Adrenal gland (tissue), 12 donors: ENCODE results near the gene UACA. TPM values are rescaled to one million over a fixed set of nuclear protein-coding genes. Genes with fewer than 3 reads are reported as not detected.

Experiments used
- DNase-seq, 7 donors: peaks; one replicate each; pipeline ENCODE4 v3.0.0-alpha.2; 2019 to 2020
- H3K27ac ChIP-seq, 5 donors: fragments of 200-600 bp; sonication (generic) in 4 of 5; 1 replicate in 3 of 5; 2 replicates in 2 of 5; pipeline versions ENCODE4 v1.5.1 to v1.8.0; 2016 to 2020; ENCODE audit warnings: mild to moderate bottlenecking in 1 of 5
- H3K27me3 ChIP-seq: fragments of 200-600 bp; 2 replicates; pipeline ENCODE4 v1.8.0; 2021
- H3K36me3 ChIP-seq, 2 donors: fragments of 200-600 bp; replicated peaks in 1 of 2; 1 replicate in 1 of 2; 2 replicates in 1 of 2; pipeline versions ENCODE4 v1.5.1 to v1.8.0; 2018 to 2022
- H3K4me1 ChIP-seq, 2 donors: fragments of 200-600 bp; replicated peaks in 1 of 2; 1 replicate in 1 of 2; 2 replicates in 1 of 2; pipeline versions ENCODE4 v1.5.1 to v1.8.0; 2018 to 2021
- H3K4me3 ChIP-seq, 4 donors: fragments of 200-600 bp; sonication (generic) in 3 of 4; one replicate each; pipeline ENCODE4 v1.5.1; 2016 to 2018
- H3K9me3 ChIP-seq, 3 donors: fragments of 200-600 bp; sonication (generic) in 1 of 3; replicated peaks in 1 of 3; 1 replicate in 2 of 3; 2 replicates in 1 of 3; pipeline versions ENCODE4 v1.5.1 to v1.8.0; 2016 to 2021
- CTCF ChIP-seq, 6 experiments: fragments of 450-650 bp in 4 of 6; fragments of 200-600 bp in 2 of 6; sonication (generic) in 1 of 6; IDR thresholded peaks; 1 replicate in 5 of 6; 2 replicates in 1 of 6; pipeline versions ENCODE4 v1.5.1 to v1.8.0; 2016 to 2021; ENCODE audit warnings: antibody characterized with exemption in 6 of 6, mild to moderate bottlenecking in 2 of 6, moderate library complexity in 1 of 6
- POLR2A ChIP-seq, 2 donors: fragments of 450-650 bp; IDR thresholded peaks; one replicate each; pipeline ENCODE4 v1.6.1; 2017; ENCODE audit warnings: antibody characterized with exemption in 2 of 2, mild to moderate bottlenecking in 2 of 2, moderate library complexity in 1 of 2
- WGBS, 4 donors: extraction: QIAGEN DNeasy Blood & Tissue Kit in 2 of 4; methylation state at CpG; one replicate each; pipeline versions ENCODE4 v1.1.5 to v1.1.7; 2013 to 2017; 5-methylcytosine and 5-hydroxymethylcytosine counted together
- intact Hi-C, 2 donors: fragments of 100-400 bp; cut with DNase I; formaldehyde crosslinking; loops; one replicate each; pipeline versions ENCODE4 v1.14.1 to v1.15.0; 2022 to 2023
- polyA plus RNA-seq, 3 donors: library from polyadenylated mRNA; stranded (reverse); fragments of 200-250 nt in 2 of 3; fragments of 350-450 nt in 1 of 3; fragmentation: Illumina TruSeq in 1 of 3; extraction: RNeasy Lipid Tissue Mini Kit (QIAGEN cat#74804) in 1 of 3; gene quantifications; one replicate each; pipeline ENCODE4 v1.2.3, GENCODE V29; 2013 to 2014
- total RNA-seq, 9 donors: library from RNA; depleted of rRNA in 4 of 9; stranded (reverse); fragments of >200 nt in 4 of 9; fragments of 120-200 nt in 1 of 9; fragmentation: NEBNext Ultra II Directional in 1 of 9; extraction: Animal tissue kit (Norgen Biotek cat#: 25700) in 1 of 9; gene quantifications; one replicate each; pipeline versions ENCODE4 v1.1.0 to v1.2.4, GENCODE V29; 2013 to 2023
- donor health status: healthy with polysubstance abuse.
- donor health status: Bipolar disorder and iron deficiency.
- donor health status: DM: yes; HTN: yes; CAD: no.
- donor health status: DM: no; HTN: no; CAD: no.
- donor health status: DM: no; HTN: no; CAD: no.
- donor health status: DM: yes; HTN: yes; CAD: no.

UACA gene
- total and polyA plus RNA-seq, 12 donors = 16.7 to 186 (median 39.1) TPM

- intact Hi-C loops = no loop called here
- Histone ChIP-seq H3K27me3 (no peaks in the 10 kb centered on the region), H3K36me3 (no peaks in the 10 kb centered on the region), H3K4me1 (peaks cover 5 to 6% of the 10 kb centered on the region in 2 donors), H3K27ac (peak overlapping the region in 2 of 5 donors; percentile 36 to 45), H3K9me3 (no peaks in the 10 kb centered on the region), H3K4me3 (no peak overlapping the region)
- peak in 1 of 7 donors; percentile 3 for DNase-seq
- 61 to 72% (median 69%) methylated on average over 3 of the region's 3 CpGs for WGBS, 4 donors
- TF ChIP-seq CTCF (IDR thresholded peaks at IDR 0.05) = no peak
- TF ChIP-seq POLR2A (IDR thresholded peaks at IDR 0.05) = no peak
These were observed 4.3 kb upstream of the UACA start for GRCh38 chr15:70767667-70768066.

DNA sequence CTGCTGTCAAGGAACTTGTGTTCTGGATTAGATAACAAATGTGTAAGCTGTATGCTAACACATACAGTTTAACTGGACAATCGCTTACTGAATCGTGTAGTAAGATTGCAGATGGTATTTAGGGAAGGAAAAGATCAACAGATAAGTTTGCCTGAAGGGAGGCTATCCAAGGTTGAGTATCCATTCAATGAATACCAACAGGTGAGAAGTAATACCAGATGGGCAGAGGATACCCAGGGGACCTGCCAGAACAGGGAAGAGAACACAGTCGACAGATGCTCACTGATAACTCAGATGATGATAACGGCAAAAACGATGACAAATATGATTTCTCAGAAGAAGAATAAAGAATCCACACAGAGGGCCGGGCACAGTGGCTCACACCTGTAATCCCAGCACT is 3.2 kb upstream of the UACA start:
- DNase-seq = no peak
- Histone ChIP-seq H3K9me3 (no peaks in the 10 kb centered on the region), H3K4me1 (peaks cover 9 to 14% of the 10 kb centered on the region in 2 donors), H3K27me3 (no peaks in the 10 kb centered on the region), H3K27ac (no peak overlapping the region), H3K4me3 (no peak overlapping the region), H3K36me3 (no peaks in the 10 kb centered on the region)
- 75 to 86% (median 78%) methylated on average over 6 of the region's 6 CpGs for WGBS, 4 donors
- TF ChIP-seq POLR2A (IDR thresholded peaks at IDR 0.05) (no peak), CTCF (IDR thresholded peaks at IDR 0.05) (no peak)
- intact Hi-C loops = no loop called here

DNA sequence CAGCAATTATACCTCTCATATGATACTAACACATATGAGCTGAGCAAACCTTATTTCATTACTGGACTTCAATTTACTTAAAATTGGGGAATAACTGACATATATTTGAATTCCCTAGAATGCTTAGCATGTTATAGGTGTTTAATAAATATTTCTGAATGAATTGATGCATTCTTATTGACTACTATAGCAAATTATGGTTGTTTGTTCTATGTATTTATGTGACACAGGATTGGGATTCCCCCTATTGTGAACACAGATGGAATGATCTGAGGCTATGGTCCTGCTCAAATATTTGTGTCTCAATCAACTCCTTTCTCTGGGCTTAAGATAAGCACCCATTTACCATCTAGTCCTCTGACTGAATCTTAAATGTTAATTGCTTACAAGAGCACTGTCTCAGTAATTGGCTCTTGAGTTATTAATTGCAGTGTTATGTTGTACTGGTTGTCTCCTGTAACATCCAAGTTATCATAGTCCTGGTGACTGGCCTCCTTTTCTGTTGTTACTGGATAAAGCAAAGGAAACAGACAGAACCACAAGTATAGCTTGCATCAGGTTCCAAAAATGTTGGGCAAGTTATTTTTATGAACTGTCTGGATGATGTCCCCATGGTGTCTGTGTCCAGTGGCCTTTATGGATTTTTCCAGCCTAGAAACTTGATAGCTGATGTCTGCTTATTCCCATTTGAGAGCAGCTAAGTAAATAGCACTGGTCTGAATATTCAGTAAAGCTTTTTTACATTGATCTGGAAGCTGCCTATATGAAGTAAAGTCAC is 2.3 kb upstream of the UACA start:
- no peak for DNase-seq
- H3K4me3 ChIP-seq = no peak overlapping the region
- TF ChIP-seq CTCF (IDR thresholded peaks at IDR 0.05) = no peak
- TF ChIP-seq POLR2A (IDR thresholded peaks at IDR 0.05) = no peak
- H3K4me1 ChIP-seq = peaks cover 11 to 23% of the 10 kb centered on the region in 2 donors
- H3K27ac ChIP-seq = no peak overlapping the region
- H3K9me3 ChIP-seq = no peaks in the 10 kb centered on the region
- intact Hi-C loops = no loop called here
- H3K27me3 ChIP-seq = no peaks in the 10 kb centered on the region
- H3K36me3 ChIP-seq = no peaks in the 10 kb centered on the region

DNA sequence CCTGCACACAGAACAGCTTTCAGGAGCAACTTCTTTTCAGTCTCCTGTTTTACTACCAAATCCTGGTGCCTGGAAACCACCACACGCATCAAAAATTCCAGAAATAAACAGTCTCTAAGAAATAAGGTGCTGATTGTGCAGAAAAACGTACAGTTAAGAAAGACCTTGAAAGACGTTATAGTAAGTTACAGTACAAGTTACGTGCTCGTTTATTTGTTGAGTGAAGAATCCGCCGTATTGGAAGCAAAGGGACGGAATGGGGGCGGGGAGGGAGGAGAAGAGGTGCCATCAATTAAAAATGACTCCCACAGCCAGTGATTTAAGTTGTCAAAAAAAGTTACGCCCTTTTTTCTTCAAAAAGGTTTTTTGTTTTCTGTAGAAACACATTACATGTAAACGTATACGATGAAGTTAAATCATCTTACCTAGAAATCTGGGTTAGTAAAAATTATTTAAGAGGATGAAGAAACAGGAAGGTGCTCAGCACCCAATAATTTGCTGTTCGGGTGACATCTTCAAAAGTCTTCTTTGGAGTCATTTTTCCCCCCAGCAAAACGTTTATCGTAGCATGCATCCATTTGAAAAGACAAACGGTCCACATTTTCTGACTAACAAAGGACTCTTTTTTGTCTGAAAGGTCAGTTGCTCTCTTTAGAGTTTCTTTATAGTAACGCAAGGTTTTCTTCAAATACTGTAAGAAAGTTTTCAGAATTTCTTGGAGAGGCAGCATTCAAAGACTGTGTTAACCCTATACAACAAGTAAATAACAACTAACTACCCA is 782 bp upstream of the UACA start:
- DNase-seq = no peak
- no peaks in the 10 kb centered on the region for H3K27me3 ChIP-seq
- H3K4me3 ChIP-seq = peak overlapping the region in 3 of 4 donors; percentile 48 to 86 (median 85)
- H3K36me3 ChIP-seq = no peaks in the 10 kb centered on the region
- no peaks in the 10 kb centered on the region for H3K9me3 ChIP-seq
- H3K27ac ChIP-seq = peak overlapping the region; percentile 84 to 96 (median 94)
- H3K4me1 ChIP-seq = peaks cover 11 to 23% of the 10 kb centered on the region in 2 donors
- 5 to 10% (median 7%) methylated on average over 17 of the region's 17 CpGs for WGBS, 4 donors
- no peak for TF ChIP-seq POLR2A (IDR thresholded peaks at IDR 0.05)
- no peak for TF ChIP-seq CTCF (IDR thresholded peaks at IDR 0.05)
- intact Hi-C loops = no loop called here
